HG03095 (cell line): Measurements from ENCODE around the gene PI4K2B.
"Not testable (repeated sequence)": the region's sequence is repeated elsewhere in the genome, so short reads cannot be mapped to it uniquely, and the experiment has no call there.

ENCODE experiments used
- ATAC-seq: cut with Tn5 transposase; IDR thresholded peaks from one replicate; pipeline ENCODE4 v1.9.1; 2021; ENCODE audit warnings: moderate library complexity; ENCODE audit not compliant: unreplicated experiment

The PI4K2B gene

DNA sequence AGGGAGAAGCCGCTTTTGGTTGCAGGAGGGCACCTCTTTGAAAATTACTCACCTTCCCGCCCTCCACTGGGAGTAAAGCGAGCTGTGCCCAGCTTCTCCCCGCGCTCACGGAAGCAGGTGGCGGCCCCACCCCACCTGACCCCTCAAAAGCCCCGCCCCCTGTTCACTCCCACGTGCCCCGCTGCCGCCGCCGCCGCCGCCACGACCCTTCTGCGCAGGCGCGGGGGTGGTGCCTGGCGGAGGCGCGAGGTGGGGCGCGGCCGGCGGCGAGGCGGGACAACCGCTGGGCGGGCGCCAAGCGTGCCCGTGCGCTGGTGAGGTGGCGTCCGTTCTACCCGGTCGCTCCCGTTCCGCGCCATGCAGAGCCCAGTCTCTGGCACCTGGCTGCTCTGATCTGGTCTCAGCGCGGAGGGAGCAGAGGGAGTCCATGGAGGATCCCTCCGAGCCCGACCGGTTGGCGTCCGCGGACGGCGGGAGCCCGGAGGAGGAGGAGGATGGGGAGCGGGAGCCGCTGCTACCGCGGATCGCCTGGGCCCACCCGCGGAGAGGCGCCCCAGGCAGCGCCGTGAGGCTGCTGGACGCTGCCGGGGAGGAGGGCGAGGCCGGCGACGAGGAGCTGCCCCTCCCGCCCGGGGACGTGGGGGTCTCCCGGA lies at the start of gene PI4K2B:
PI4K2B (plus strand) TSS at position 297 of the 653 bp plus-strand sequence; CDS start at position 428, 131 bp downstream.
- ATAC-seq: peak; percentile 63

DNA sequence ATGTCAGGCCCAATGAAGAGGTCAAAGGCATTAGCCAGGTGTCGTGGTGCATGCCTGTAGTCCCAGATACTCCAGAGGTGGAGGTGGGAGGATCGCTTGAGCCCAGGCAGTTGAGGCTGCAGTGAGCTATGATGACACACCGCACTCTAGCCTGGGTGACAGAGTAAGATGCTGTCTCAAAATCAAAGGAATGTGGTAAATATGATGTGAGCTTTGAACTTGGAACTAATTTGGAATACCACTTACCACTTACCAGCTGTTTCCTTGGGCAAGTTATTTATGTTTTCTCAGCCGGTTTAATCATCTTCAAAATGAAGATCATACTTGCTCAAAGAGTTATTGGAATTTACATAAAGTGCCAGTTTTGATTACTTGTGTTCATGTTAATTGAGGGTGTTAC lies 49.8 kb upstream of the PI4K2B start:
- ATAC-seq: no peak

DNA sequence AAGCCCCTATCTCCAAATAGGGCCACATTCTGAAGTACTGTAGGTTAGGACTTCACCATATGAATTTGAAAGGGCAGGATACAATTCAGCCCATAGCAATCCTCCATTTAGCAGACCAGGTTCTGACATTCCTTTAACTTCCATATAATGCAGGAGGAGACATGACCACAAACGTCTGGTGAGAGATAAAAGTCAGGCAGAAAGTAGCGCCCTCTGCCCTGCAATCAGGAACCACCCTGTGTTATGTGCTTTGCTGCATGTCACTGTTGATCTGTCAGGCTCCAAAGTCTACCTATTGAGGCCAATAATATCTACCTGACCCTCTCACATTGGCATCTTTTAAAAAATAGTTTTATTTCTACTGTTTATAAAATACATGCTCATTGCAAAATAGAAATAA lies 43.4 kb upstream of the PI4K2B start:
- ATAC-seq: no peak

DNA sequence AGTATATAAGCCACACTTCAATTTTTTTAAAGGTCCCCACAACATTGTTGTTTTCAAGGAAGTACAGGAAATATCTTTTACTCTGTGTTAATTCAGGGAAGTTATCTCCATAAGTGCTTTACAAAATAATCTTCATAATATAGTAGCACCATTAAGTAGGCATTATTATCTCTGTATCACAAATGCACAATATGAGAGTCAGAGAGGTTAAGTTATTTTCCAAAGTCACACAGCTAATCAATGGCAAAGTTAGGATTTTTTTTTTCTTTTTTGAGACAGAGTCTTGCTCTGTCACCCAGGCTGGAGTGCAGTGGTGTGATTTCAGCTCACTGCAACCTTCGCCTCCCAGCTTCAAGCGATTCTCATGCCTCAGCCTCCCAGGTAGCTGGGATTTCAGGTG lies 35.1 kb upstream of the PI4K2B start:
- ATAC-seq: no peak

DNA sequence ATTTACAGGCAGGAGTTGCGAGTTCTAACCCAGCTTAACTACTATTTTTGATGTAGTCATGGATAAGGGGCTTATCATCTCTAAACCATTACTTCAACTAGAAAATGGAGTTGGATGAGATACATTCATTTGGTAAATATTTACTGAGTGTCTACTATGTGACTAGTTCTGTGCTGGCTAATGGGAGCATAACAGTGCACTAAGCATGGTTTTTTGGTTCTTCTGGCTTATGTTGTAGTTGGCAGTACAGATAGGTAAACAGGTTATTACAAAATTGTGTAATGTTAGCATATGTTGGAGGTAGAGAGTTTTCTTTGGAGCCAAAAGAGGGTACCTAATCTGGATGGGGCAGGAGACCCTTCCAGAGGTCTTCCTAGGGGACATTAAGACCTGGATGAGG lies 25.8 kb upstream of the PI4K2B start:
- no peak for ATAC-seq

DNA sequence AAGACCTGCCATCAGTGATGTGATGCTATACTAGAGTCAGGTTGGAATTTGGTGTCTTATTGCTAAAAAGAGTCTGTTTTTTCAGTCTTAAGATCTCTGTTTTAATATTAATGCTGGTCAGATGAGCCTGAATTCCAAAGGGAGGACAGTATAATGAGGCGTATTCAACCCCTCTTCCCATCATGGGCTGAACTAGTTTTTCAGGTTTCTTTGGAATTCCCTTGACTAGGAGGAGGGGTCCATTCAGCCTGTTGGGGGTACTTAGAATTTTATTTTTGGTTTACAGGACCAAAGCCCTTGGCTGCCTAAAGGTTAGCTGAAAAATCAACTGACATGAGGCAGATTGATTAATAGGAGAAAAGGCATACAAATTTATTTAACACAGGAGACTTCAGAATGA lies 24.1 kb upstream of the PI4K2B start:
- ATAC-seq: no peak

DNA sequence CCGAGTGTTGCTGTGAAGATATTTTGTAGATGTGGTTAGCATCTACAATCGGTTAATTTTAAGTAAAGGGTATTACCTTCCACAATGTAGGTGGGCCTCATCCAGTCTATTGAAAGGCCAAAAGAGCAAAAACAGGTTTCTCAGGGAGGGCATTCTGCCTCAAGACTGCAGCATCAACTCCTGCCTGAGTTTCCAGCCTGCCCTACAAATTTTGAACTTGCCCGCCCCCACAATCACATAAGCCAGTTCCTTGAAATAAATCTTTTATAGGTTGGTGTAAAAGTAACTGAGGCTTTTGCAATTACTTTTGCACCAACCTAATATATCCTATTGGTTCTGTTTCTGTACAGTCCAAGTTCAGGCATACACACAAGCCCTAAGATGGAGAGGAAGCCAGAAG lies 22.1 kb upstream of the PI4K2B start:
- no peak for ATAC-seq

DNA sequence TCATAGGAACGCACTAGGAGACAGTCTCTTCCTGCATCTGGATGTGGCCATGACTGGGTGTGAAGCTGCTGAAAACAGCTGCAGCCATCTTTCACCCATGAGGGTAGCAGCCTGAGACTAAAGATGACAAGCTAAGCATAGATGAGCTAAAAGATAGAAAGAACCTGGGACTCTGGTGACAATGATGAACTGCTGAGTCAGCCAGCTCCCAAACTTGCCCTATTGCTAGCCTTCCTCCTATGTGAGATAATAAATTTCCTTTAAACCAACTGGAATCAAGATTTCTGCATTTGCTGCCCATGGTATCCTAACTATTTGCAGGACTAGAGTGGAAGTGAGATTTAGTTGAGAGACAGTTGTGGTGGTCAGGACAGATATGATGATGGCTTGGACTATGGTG lies 21.0 kb upstream of the PI4K2B start:
- ATAC-seq: no peak

DNA sequence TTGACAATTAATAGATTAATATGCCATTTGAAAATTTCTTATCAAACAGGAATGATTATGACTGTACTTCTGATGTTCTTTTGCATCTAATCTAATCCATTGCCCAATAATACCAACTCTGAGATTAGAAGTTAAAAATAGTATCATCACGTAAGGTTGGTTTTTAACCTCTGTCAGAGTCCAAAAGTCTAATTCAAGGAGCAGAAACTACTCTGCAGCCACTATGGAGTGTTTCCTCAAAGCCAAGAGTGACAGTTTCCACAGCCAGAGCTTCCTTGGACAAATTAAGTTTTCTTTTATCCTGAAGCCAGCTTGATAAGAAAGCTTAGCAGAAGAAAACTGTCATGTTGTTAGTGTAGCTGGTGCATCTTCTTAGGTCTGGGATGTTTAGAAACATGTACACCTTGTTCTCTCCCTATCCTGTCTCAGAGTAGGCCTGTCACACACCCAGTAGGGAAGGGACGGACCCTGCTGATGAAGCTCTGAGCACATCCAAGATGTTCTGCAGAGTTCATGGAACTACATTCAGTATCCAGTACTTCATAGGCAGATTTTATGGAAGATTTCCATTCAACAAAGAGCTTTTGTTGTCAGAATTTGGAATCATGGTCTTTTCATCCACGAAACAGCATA lies 20.4 kb upstream of the PI4K2B start:
- no peak for ATAC-seq

DNA sequence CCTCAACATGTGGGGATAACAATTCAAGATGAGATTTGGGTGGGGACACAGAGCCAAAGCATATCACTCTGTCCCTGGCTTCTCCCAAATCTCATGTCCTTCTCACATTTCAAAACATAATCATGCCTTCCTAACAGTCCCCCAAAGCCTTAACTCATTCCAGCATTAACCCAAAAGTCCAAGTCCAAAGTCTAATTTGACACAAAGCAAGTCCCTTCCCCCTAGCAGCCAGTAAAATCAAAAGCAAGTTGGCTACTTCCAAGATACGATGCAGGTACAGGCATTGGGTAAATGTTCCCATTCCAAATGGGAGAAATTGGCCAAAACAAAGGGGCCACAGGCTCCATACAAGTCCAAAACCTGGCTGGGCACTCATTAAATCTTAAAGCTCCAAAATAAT lies 19.1 kb upstream of the PI4K2B start:
- not testable (repeated sequence) for ATAC-seq

DNA sequence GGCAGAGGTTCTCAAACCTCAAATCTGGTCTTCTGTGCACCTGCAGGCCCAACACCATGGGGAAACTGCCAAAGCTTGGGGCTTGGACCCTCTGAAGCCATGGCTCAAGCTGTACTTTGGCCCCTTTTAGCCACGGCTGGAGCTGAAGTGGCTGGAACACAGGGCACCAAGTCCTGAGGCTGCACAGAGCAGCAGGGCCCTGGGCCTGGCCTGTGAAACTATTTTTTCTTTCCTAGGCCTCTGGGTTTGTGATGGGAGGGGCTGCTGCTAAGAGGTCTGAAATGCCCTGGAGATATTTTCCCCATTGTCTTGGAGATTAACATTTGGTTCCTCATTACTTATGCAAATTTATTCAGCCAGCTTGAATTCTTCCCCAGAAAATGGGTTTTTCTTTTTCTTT lies 18.3 kb upstream of the PI4K2B start:
- ATAC-seq: no peak

DNA sequence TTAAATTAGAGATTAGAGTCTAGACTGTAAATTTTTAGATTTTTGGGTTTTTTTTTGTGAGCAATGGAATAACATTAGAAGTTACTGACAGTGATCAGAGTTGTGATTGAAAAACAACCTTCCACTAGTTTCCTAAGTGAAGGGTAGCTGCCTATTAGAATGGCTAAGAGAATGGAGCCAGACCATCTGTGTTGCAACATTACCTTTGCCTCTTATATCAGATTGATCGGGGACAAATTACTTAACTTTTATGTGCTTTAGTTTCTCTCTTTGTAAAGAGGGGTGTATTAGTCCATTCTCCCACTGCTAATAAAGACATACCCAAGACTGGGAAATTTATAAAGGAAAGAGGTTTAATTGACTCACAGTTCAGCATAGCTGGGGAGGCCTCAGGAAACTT lies 12.5 kb upstream of the PI4K2B start:
- no peak for ATAC-seq

DNA sequence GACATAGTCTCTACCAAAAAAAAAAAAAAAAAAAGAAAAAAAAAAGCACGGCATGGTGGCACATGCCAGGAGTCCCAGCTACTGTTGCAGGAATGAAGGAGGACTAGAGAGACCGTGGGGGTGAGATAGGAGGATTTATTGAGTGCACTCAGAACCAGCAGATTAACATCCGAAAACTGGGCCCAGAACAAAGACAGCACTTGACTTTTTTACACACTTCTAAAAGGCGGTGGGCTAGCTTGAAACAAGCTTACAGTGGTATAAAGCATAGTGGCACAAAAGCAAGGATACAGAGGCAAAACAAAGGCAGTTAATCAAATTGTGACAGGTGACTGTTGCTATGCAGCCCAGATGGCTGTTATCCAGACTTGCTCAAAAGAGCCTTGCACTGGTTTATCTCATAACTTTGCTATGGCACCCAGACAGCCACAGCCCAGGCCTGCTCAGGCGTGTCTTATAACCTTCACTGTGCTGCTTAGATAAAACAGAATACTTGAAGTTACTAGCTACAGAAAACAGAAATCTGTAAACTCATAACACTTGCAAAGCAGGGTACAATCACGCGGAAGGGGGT lies 9.9 kb upstream of the PI4K2B start:
- ATAC-seq: no peak

DNA sequence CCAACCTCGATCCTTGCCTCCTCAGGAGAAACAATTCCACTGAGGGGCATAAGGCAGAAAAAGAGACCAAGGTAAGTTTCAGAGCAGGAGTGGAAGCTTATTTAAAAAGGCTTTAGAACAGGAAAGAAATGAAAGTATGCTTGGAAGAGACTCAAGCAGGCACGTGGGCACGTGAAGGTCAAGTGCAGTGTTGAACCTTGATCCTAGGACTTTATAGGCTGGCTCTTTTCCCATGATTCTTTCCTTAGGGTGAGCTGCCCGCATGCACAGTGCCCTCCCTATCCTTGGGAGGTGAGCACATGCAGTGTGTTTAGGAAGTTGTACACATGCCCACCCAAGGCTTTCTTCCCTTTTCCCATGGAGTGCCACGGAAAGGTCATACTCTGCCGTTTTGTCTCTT lies 4.0 kb upstream of the PI4K2B start:
- ATAC-seq: no peak

DNA sequence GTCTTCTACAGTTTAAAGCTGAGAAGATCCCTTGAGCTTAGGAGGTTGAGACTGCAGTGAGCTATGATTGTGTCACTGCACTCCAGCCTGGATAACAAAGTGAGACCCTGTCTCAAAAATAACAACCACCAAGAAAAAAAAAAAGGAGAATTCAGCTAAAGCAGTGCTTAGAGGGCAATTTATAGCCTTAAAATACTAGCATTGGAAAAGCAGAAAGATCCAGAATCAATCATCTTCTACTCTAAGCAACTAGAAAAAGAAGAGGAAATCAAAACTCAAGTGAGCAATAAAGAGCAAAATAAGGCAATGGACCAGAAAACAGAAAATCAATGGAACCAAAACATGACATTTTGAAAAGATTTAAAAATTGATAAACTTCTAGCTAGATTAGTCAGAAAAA lies 639 bp upstream of the PI4K2B start:
- no peak for ATAC-seq

DNA sequence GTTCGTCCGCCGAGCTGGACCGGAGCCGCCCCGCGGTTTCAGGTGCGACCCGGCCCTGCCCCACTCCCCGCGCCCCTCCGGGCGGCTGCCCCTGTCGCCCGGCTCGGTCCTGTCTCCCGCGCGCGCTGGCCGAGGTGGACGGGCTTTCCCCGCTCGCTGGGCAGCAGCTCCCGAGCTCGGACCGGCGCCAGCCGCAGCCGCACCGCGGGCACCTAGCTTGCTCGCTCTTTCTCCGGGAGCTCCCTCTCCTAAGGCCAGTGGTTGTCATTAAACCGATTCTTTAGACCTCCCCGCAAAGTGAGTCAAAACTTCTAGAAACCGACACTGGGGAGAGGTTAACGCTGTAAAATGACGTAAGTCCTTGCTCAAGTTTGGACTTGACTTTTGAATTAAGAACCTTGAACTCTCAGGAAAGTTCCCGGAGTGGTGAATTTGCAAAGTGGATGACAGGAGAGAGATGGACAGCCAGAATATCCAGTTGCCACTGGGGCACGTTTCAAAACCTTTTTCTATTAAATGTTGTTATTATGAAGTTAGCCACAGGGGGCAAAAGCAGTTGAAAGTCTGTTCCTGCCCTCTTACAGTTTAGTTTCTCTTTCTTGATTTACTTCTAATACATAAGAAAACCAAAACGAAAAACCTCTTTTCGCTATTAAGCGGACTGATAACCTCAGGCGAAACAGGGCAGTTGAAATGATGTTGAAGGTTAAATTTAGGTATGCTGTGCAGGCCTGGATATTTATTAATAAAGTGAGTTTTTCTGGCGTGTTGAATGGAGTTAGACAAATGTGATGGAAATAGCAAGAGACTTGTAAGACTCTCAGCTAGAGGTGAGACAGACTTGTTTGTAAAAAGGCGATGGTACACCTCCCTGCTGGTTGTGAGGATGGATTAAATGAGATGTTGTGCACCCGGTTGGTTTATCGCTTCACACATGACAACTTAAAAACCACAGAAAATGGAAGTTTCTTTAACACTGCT lies 847 bp downstream of the PI4K2B start:
- peak; percentile 55 for ATAC-seq

DNA sequence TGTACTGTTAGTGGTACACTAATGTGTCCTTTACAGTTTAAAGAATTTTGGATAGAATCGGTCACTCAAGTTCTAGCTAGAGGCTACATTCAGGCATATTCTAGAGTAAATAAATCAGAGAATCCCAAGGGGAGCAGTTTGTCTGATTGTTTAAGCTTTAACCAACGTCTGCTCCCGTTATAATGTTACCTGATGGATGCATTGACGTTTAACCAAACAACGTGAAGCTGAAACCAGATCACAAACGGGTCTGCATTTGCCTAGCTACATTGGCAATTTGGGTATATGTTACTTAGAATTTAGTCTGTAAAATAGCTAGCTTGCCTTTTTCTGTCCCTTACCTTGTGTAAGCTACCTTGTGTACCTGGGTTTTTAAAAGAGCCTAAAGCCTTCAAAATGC lies 1.6 kb downstream of the PI4K2B start:
- no peak for ATAC-seq

DNA sequence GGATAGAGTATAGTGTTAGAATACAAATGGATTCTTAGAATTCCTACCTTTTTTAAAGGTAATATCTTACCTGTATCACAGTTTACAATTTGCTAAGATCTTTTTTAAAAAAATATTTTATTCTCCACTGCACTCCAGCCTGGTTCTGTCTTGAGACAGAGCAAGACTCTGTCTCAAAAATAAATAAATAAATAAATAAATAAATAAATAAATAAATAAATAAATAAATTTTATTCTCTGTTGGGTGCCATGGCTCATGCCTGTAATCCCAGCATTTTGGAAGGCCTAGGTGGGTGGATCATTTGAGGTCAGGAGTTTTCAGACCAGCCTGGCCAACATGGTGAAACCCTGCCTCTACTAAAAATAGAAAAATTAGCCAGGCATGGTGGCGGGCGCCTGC lies 2.2 kb downstream of the PI4K2B start:
- not testable (repeated sequence) for ATAC-seq

DNA sequence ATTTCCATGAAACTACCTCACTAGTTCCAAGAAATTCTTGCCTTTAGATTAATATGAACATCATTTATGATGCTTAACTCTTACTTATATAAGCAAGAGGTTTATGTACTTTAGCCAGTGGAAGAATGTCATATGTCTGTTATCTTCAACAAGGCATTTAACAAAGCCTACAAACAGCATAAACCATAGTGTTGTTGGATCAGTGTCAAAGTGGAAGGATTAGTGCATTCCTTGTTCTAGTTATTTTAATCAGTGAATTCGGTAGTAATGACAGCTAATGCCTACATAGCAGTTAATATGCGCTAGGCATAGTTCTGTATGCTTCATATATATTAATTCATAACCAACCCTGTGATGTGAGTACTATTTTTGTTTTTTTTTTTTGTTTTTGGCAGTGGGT lies 3.1 kb downstream of the PI4K2B start:
- no peak for ATAC-seq

DNA sequence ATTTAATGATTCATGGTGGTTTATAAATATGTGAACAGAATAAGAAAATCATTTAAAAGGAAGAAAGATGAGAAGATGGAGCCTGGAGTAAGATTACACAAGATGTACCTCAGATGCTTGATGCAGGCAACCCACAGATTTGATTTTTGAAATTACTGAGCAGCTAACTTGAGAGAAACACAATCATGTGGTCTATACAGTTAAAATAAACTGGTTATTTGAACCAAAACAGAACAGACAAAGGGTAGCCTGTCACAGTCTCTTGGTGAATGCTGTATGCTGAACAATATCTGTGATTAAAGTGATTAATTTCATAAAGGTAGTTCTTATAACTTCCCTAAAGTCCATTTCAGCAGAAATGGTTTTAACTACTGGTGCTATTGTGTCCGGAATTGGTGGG lies 4.2 kb downstream of the PI4K2B start:
- ATAC-seq: no peak

DNA sequence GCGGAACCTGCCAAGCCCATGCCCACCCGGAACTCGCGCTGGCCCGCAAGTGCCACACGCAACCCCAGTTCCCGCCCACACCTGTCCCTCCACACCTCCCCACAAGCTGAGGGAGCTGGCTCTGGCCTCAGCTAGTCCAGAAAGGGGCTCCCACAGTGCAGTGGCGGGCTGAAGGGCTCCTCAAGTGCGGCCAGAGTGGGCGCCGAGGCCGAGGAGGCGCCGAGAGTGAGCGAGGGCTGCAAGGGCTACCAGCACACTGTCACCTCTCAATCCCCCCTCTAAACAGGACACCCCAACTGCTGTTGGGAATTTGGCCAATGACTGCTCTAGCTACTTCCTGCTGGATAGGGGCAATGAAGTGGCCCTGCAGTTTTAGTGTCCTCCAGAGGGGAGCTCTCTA lies 5.7 kb downstream of the PI4K2B start:
- ATAC-seq: not testable (repeated sequence)
